DMS53 treated with DMSO at 0.1 percent for 48 hours (cell line): ENCODE measurements around the gene MAGEE2.
"Not testable (repeated sequence)": the region's sequence is repeated elsewhere in the genome, so short reads cannot be mapped to it uniquely, and the experiment has no call there.

Experiments
- DNase-seq: peaks from one replicate; lab custom pipeline; 2025; ENCODE audit not compliant: unreplicated experiment; lab: John Stamatoyannopoulos, UW

MAGEE2 gene

GRCh38 chrX:75784680-75785491 is at the start of gene MAGEE2:
Gene MAGEE2, minus strand, starts transcription at chrX:75785254. Its CDS starts 203 bp downstream, at chrX:75785051.
- DNase-seq = no peak

DNA sequence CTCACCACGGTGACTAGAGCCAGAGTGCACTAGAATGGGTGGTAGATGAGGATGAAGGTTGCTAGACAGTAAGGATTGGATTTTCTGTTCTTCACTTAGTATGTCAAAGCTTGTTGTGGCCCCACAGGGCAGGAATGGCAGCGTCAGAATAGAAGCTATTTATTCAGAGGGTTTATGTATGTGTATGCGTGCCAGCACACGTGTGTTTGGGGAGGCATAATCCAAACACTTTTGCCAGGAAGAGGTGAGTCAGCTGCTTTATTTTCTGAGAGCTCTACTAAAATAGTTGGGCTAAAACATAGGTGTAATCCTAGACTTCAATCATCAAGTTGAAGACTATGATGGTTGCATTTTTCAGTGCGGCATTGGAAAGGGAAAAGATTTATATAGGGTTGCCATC is 1.2 kb upstream of the MAGEE2 start:
- DNase-seq = no peak

DNA sequence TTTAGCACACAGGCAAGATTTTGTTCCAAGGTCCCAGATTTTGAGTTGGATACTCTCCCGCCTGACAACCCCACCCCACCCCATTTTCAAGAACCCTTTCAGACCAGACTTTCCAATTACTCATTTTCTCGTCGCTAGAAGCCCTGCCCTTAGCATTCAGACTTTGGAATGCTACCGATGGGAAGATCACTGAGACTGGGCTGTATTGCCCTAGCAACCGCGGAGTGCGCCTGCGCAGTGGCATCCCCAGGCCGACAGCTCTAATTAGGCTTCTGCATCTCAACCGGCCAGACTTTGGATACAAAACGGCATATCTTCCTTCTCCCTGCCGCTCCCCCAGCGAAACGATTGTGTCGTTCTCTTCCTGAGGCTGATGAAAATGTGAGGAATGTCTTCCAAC is 3.4 kb downstream of the MAGEE2 start:
- DNase-seq = no peak

DNA sequence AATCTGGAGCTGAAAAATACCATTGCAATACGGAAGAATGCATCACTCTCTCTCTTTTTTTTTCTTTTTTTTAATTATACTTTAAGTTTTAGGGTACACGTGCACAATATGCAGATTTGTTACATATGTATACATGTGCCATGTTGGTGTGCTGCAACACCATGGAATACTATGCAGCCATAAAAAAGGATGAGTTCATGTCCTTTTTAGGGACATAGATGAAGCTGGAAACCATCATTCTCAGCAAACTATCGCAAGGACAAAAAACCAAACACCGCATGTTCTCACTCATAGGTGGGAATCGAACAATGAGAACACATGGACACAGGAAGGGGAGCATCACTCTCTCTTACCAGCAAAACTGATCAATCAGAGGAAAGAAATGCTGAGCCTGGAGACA is 17.0 kb downstream of the MAGEE2 start:
- not testable (repeated sequence) for DNase-seq

- DNase-seq = no peak
These were observed 36.6 kb downstream of the MAGEE2 start for GRCh38 chrX:75748431-75748830.

DNA sequence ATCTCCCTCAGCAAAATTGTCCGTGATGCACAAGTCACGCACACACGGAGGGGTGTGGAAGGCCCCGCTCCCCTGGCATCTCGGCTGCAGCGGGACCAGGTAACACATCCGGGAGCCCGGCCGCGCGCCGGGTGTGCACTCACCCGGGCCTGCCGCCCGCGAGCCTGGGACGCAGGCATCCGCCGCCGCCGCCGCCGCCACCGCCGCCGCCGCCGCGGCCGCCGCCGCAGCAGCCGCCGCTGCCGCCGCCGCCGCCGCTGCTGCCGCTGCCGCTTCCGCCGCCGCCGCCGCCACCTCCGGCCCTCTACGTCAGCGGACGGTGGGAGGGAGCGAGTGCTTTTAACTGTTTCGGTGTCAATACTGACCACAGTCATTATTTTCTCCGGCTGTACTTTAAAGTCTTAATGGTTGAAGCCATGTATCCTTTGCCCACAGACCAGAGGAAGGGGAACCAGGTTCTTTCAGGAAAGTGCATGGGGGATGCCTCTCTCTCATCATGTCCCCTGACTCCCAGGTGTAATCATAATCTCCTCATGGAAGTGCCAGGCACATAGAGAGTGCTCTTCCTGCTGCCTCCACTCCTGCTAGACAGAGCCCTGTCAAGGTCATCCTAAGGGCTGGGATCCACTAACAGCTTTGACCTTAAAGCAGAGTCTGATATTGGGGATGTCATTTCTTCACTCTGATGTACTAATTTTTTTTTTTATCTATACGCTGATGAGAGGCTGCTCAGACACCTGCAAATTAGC is 38.0 kb downstream of the MAGEE2 start:
- peak; percentile 24 for DNase-seq
